Measurements from ENCODE around the gene EDEM2.
"Not testable (repeated sequence)": the region's sequence is repeated elsewhere in the genome, so short reads cannot be mapped to it uniquely, and the experiment has no call there.

The EDEM2 gene

GRCh38 chr20:35079472-35080347 lies 67.4 kb downstream of the EDEM2 start:
- DNase-seq (no peak), ATAC-seq (ENCODE audit: insufficient read depth, low read depth) (no peak; the same call in 2 of the 3 replicates)
- Histone ChIP-seq H2AFZ (ENCODE audit: low read depth, low read length) (no peak overlapping the region), H3K4me3 (ENCODE audit: low read depth in 1 of 2, low read length in 2 of 2) (no peak overlapping the region), H3K27me3 (ENCODE audit: insufficient read depth, low read length, poor library complexity) (no peaks in the 10 kb centered on the region), H3K27ac (ENCODE audit: low read length) (no peak overlapping the region), H4K20me1 (ENCODE audit: insufficient read depth, low read length) (peaks cover 19% of the 10 kb centered on the region; the same call in 1 of the 2 replicates), H3K4me1 (ENCODE audit: insufficient read depth, low read length) (peaks cover 3% of the 10 kb centered on the region; the same call in 1 of the 2 replicates), H3K9ac (ENCODE audit: low read depth, low read length) (no peak overlapping the region), H3K79me2 (ENCODE audit: insufficient read depth, low read length) (peaks cover 79% of the 10 kb centered on the region), H3K36me3 (ENCODE audit: insufficient read depth, low read length) (peaks cover 40% of the 10 kb centered on the region), H3K4me2 (ENCODE audit: insufficient read depth, low read length) (no peak overlapping the region), H3K9me3 (ENCODE audit: insufficient read depth, low read length, severe bottlenecking) (no peaks in the 10 kb centered on the region)
- TF ChIP-seq CTCF (IDR thresholded peaks at IDR 0.05; ENCODE audit: borderline replicate concordance, extremely low read depth, low read length, poor library complexity, severe bottlenecking) (no peak), EZH2 (IDR thresholded peaks at IDR 0.05; ENCODE audit: borderline replicate concordance, low read depth, low read length, severe bottlenecking) (no peak)

GRCh38 chr20:35077872-35078271 lies 69.3 kb downstream of the EDEM2 start:
- H3K9ac ChIP-seq (ENCODE audit: low read depth, low read length), result no peak overlapping the region
- no peak overlapping the region for H3K4me2 ChIP-seq (ENCODE audit: insufficient read depth, low read length)
- no peaks in the 10 kb centered on the region for H3K27me3 ChIP-seq (ENCODE audit: insufficient read depth, low read length, poor library complexity)

GRCh38 chr20:35077341-35077740 lies 69.8 kb downstream of the EDEM2 start:
- no peak overlapping the region for H2AFZ ChIP-seq (ENCODE audit: low read depth, low read length)
- no peak for DNase-seq
- TF ChIP-seq CTCF (IDR thresholded peaks at IDR 0.05; ENCODE audit: borderline replicate concordance, extremely low read depth, low read length, poor library complexity, severe bottlenecking), result no peak
- TF ChIP-seq EZH2 (IDR thresholded peaks at IDR 0.05; ENCODE audit: borderline replicate concordance, low read depth, low read length, severe bottlenecking), result no peak
- no peak for ATAC-seq (ENCODE audit: insufficient read depth, low read depth)
- H3K27me3 ChIP-seq (ENCODE audit: insufficient read depth, low read length, poor library complexity), result no peaks in the 10 kb centered on the region
- H3K4me3 ChIP-seq (ENCODE audit: low read depth in 1 of 2, low read length in 2 of 2), result no peak overlapping the region
- peaks cover 16% of the 10 kb centered on the region; the same call in 1 of the 2 replicates for H4K20me1 ChIP-seq (ENCODE audit: insufficient read depth, low read length)
- peaks cover 39% of the 10 kb centered on the region for H3K36me3 ChIP-seq (ENCODE audit: insufficient read depth, low read length)
- no peak overlapping the region for H3K4me2 ChIP-seq (ENCODE audit: insufficient read depth, low read length)
- peaks cover 69% of the 10 kb centered on the region for H3K79me2 ChIP-seq (ENCODE audit: insufficient read depth, low read length)
- H3K9ac ChIP-seq (ENCODE audit: low read depth, low read length), result no peak overlapping the region
- H3K4me1 ChIP-seq (ENCODE audit: insufficient read depth, low read length), result no peaks in the 10 kb centered on the region
- H3K27ac ChIP-seq (ENCODE audit: low read length), result no peak overlapping the region
- no peaks in the 10 kb centered on the region for H3K9me3 ChIP-seq (ENCODE audit: insufficient read depth, low read length, severe bottlenecking)

More at GRCh38 chr20:35077872-35078271, 69.3 kb downstream of the EDEM2 start:
- TF ChIP-seq CTCF (IDR thresholded peaks at IDR 0.05; ENCODE audit: borderline replicate concordance, extremely low read depth, low read length, poor library complexity, severe bottlenecking) (no peak), EZH2 (IDR thresholded peaks at IDR 0.05; ENCODE audit: borderline replicate concordance, low read depth, low read length, severe bottlenecking) (no peak)
- no peak overlapping the region for H2AFZ ChIP-seq (ENCODE audit: low read depth, low read length)
- no peak for ATAC-seq (ENCODE audit: insufficient read depth, low read depth)
- DNase-seq, result no peak
- no peak overlapping the region for H3K4me3 ChIP-seq (ENCODE audit: low read depth in 1 of 2, low read length in 2 of 2)
- no peak overlapping the region for H3K27ac ChIP-seq (ENCODE audit: low read length)
- H3K9me3 ChIP-seq (ENCODE audit: insufficient read depth, low read length, severe bottlenecking), result no peaks in the 10 kb centered on the region
- peaks cover 2% of the 10 kb centered on the region; the same call in 1 of the 2 replicates for H3K4me1 ChIP-seq (ENCODE audit: insufficient read depth, low read length)
- peaks cover 16% of the 10 kb centered on the region; the same call in 1 of the 2 replicates for H4K20me1 ChIP-seq (ENCODE audit: insufficient read depth, low read length)
- peaks cover 69% of the 10 kb centered on the region for H3K79me2 ChIP-seq (ENCODE audit: insufficient read depth, low read length)
- H3K36me3 ChIP-seq (ENCODE audit: insufficient read depth, low read length), result peaks cover 39% of the 10 kb centered on the region

GRCh38 chr20:35071436-35072153 lies 75.5 kb downstream of the EDEM2 start:
- H3K27ac ChIP-seq (ENCODE audit: low read length); H3K4me1 ChIP-seq (ENCODE audit: insufficient read depth, low read length); ATAC-seq (ENCODE audit: insufficient read depth, low read depth); H3K4me3 ChIP-seq (ENCODE audit: low read depth in 1 of 2, low read length in 2 of 2); H3K9ac ChIP-seq (ENCODE audit: low read depth, low read length); H3K4me2 ChIP-seq (ENCODE audit: insufficient read depth, low read length); H3K9me3 ChIP-seq (ENCODE audit: insufficient read depth, low read length, severe bottlenecking); DNase-seq; H3K27me3 ChIP-seq (ENCODE audit: insufficient read depth, low read length, poor library complexity); H2AFZ ChIP-seq (ENCODE audit: low read depth, low read length): not testable (repeated sequence)
- peaks cover 59% of the 10 kb centered on the region for H3K79me2 ChIP-seq (ENCODE audit: insufficient read depth, low read length)
- peaks cover 13% of the 10 kb centered on the region; the same call in 1 of the 2 replicates for H4K20me1 ChIP-seq (ENCODE audit: insufficient read depth, low read length)
- H3K36me3 ChIP-seq (ENCODE audit: insufficient read depth, low read length), result peaks cover 41% of the 10 kb centered on the region
